ENCODE results near the gene ZC3H13.

- TF ChIP-seq TCF12 (IDR thresholded peaks at IDR 0.05; ENCODE audit: low read depth) (no peak), CREB1 (IDR thresholded peaks at IDR 0.05; ENCODE audit: low read depth) (no peak), RAD21 (IDR thresholded peaks at IDR 0.05; ENCODE audit: low read depth) (peak; percentile 33; the same call in 1 of the 2 replicates), FOXM1 (IDR thresholded peaks at IDR 0.05; ENCODE audit: borderline replicate concordance, low read depth) (no peak), USF1 (IDR thresholded peaks at IDR 0.05) (no peak), CEBPB (IDR thresholded peaks at IDR 0.05) (no peak), NFIC (IDR thresholded peaks at IDR 0.05) (no peak), REST (IDR thresholded peaks at IDR 0.05; ENCODE audit: low read depth) (no peak), EGR1 (IDR thresholded peaks at IDR 0.05) (no peak), EP300 (IDR thresholded peaks at IDR 0.05; ENCODE audit: borderline replicate concordance) (no peak), YY1 (IDR thresholded peaks at IDR 0.05; ENCODE audit: low read depth) (no peak), TAF1 (IDR thresholded peaks at IDR 0.05; ENCODE audit: low read depth) (no peak), TEAD4 (IDR thresholded peaks at IDR 0.05) (no peak)
- TF ChIP-seq, protein P1, sequence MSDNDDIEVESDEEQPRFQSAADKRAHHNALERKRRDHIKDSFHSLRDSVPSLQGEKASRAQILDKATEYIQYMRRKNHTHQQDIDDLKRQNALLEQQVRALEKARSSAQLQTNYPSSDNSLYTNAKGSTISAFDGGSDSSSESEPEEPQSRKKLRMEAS (IDR thresholded peaks at IDR 0.05): no peak
Observed at GRCh38 chr13:45925151-45925550, 127.4 kb downstream of the ZC3H13 start.

Data from Ishikawa (cell line).